HT-29 (cell line): Measurements from ENCODE around the gene FASTKD3. TPM values are rescaled to one million over a fixed set of nuclear protein-coding genes. Genes with fewer than 3 reads are reported as not detected.

Experiments
- DNase-seq: peaks from one replicate; pipeline ENCODE4 v3.0.0-alpha.2; 2015; ENCODE audit warnings: low spot score
- total RNA-seq: library from RNA; depleted of rRNA; stranded (reverse); fragments of >200 nt; shearing (Covaris generic); gene quantifications from 2 replicates; pipeline ENCODE4 v1.2.3, GENCODE V29; 2014

FASTKD3 gene
- total RNA-seq, 1 experiment from 2014 or later, result 8.3 TPM

DNA sequence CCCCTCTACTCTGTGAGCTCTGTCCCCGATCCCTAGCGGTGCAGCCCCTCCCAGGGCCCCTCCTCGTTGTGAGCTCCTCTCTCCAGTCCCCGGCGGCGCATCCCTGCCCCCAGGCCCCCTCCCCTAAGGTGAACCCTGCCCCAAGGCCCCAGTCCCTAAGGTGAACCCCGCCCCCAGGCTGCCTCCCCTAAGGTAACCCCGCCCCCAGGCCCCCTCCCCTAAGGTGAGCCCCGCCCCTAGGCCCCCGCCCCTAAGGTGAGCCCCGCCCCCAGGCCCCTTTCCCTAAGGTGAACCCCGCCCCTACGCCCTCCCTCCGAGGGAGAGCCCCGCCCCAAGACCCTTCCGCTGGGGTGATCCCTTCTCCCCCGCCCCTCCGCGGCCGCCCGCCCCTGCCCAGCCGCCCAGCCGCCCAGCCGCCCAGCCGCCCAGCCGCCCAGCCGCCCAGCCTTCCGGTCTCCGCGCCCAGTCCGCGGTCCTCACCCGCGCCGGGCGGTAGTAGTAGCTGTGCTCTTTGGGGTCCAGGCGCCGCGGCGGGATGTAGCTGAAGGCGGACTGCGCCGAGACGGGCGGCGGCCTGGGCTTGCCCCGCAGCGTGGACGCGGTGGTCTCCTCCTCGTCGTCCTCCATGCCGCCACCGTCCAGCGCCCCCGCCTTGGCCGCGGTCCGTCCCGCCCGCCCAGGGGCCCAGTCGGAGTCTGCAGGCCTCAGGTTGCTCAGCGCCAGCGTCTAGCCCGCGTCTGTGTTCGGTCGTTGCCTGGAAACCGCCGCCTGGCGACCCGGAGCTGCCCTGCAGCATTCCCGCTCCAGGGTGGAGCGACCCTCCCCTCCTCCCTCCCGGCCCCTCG is 18.2 kb downstream of the FASTKD3 start, which contains the start of gene CFAP90:
Gene CFAP90 (minus strand): TSS at position 739 of the 845 bp plus-strand sequence. CDS start 112 bp downstream, at position 627.
- DNase-seq, result no peak

DNA sequence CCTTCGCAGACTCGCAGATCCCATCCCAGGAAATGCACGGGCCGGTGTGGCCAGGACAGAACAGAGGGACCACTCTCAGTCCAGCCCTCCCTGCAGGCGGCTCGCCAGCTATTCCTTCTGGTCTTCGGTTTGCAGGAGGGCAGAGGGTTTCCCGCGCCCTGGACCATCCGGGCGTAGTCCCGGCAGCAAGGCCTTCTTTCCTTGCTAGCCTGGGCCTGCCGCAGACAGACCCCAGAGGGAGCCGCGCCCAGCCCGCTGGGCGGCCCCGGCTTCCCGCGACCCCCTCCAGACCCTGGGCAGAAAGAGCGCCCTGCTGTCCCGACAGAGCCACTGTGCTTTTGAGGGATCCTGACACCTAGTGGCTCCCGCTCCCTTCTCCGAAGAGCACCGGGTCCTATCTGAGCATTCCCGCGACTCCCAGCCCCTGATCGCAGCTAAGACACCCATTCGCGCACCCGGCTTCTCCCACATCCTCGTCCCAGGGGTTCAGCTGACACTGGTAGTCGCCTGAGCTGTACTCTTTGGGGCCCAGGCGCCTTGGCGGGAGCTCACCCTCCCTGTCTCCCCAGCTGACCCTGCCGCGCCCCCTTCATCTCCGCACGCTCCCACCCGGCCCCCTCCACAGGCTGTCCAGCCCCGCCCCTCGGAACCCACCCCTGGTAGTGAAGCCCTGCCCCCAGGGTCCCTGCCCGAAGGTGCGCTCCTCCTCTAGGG is 19.0 kb downstream of the FASTKD3 start:
- no peak for DNase-seq

DNA sequence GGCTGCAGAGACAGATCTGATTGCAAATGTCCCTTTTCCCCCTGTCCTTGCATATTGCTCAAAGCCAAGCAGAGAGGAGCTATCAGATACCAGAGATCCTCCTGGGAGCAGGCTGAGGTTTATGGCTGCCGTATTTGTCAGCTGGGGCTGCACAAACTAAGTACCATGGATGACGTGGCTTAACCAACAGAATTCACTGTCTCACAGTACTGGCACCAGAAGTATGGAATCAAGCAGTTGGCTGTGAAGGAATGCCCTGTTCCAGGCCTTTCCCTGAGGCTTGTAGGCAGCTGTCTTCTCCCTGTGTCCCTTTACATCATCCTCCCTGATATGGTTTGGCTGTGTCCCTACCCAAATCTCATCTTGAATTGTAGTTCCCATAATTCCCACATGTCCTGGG is 20.5 kb downstream of the FASTKD3 start:
- no peak for DNase-seq

DNA sequence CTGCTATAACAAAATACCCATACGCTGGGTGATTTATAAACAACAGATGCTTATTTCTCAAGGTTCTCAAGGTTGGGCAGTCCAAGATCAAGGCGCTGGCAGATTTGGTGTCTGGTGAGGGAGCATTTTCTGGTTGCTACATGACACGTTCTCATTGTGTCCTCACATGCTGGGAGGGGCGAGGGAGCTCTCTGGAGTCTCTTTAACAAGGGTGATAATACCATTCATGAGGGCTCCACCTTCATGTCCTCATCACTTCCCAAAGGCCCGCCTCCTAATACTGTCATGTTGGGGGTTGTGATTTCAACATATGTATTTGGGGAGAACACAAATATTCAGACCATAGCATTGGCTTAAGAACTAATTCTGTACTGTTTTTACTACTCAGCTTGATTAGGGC is 22.5 kb downstream of the FASTKD3 start:
- DNase-seq, result no peak

DNA sequence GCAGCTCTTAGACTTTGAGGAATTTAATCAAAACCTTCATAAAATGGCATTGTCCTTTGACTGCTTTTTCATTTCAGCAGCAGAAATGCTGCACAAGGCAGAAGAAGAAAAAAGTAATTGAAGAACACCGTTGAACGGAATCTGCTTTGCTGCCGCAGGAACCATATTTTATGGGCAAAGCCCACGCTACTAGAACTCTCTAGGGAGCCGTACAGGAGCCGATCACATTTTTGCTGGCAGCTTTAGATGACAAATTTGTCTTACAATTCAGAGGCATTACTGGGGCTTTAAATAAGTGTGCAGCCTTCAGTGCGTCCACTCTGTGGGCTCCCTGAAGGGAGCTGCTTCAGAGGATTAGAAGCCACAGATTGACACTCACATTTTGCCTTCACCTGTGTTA is 23.3 kb downstream of the FASTKD3 start:
- DNase-seq, result no peak

DNA sequence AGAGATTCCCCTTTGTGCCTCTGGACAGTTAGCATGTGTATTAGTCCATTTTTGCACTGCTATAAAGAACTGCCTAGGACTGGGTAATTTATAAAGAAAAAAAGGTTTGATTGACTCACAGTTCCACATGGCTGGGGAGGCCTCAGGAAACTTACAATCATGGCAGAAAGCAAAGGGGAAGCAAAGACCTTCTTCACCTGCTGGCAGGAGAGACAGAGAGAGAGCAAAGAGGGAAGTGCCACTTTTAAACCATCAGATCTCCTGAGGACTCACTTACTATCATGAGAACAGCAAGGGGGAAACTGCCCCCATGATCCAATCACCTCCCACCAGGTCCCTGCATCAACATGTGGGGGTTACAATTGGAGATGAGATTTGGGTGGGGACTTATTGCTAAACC is 23.9 kb downstream of the FASTKD3 start:
- no peak for DNase-seq

DNA sequence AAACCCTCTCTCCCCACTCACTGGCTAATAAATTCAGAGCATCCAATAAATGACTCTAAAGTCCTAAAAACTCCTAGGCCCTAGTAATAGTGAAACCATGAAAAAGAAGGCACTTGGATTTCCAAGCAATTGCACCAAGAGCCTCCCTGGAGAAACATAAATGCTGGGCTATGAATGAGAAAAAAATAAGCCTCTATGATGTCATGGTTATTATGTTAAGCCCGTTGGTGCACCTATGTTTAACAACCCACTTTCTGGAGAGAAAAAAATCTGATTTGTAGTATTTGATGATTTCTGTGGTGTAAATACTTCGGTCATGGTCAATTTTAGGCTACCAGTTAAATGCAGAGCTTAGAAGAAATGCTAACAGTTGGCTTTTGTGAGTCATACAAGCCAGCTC is 26.3 kb downstream of the FASTKD3 start:
- DNase-seq, result no peak

DNA sequence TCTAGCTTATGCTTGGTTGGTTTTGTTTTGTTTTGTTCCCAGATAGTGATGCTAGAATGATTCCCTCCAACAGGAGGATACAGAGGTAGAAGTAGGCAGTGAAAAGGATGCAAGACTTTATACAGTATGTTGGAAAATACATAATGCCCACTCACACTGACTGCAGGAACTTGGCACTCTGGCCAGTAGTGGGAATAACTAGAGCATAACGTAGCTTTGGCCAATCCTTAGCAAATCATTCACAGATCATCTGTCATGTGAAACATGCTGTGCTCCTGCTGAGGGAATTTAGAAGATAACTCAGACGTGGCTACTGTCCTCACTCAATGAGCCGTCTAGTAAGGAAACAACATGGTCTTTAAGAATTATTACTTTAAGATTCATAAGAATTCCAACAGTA is 31.4 kb downstream of the FASTKD3 start:
- DNase-seq, result no peak

DNA sequence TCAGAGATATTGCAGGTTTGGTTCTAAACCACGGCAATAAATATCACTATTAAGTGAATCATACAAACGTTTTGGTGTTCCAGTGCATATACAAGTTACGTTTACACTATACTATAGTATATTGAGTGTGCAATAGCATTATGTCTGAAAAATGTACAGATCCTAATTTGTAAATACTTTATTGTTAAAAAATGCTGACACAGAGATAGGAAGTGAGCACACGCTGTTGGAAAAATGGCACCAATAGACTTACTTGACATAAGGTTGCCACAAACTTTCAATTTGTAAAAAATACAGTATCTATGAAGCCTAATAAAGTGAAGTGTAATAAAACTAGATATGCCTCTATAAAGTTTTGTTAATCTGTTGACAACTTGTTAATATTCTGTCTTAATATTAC is 33.8 kb downstream of the FASTKD3 start:
- DNase-seq, result no peak

DNA sequence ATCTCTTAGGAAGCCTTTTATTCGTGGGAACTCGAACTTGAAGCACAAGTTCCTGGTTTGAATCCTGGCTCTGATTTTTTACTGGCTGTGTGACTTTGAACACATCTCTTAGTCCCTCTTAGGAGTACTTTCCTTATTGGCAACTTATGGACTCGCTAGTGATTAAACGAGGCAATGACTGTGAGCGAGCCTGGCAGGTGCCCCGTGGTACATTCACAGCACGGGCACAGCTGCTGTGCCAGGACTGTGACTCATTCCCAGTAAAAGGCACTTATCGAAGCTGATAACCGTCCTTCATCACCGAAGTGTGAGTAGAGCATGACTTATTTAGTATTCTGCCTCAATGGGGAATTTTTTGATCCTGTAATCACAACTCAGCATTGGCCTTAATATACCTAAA is 40.6 kb downstream of the FASTKD3 start:
- no peak for DNase-seq

DNA sequence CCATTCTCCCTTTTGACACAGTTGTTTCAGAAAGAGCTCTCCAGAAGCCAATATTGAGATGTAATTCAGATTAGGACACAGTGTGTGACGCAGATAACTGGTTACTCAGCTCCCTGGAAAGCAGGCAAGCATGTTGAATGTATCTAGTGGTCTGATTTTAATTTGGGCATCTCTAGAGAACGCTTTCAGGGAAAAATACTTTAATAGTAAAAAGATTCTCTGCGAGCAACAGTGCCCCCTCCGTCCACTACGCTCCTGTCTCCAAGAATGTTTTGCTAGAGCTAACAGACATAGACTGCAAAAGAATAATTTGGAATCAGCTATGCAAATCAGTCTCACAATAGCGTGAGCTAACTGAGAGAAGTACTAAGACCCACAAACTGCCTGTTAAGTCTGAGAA is 41.2 kb downstream of the FASTKD3 start:
- DNase-seq, result no peak

DNA sequence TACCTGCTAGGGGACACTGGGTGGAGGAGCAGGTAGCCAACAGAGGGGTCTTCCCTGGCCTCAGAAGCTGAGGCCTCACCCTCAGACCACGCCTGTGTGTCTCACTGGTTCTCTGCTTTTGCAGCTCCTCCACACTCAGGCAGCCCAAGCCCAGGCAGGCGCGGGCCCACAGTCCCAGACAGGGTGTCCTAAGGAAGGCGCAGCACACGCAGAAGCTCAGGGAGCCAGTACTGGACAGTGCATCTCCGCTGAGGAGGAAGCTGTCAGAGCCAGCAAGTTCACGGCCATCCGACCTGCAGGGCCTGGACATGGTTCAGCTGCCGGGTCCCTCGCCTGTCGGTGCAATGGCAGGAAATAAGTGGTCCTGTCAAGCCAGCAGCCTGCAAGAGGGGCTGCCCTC is 43.2 kb downstream of the FASTKD3 start:
- DNase-seq, result no peak

DNA sequence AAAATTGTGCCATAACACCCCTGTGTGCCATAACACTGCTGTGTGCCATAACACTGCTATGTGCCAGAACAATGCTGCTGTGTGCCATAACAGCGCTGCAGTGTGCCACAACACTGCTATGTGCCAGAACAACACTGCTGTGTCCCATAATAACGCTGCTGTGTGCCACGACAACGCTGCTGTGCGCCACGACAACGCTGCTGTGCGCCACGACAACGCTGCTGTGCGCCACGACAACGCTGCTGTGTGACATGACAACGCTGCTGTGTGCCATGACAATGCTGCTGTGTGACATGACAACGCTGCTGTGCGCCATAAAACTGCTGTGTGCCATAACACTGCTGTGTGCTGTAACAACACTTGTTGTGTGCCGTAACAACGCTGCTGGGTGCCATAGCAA is 43.8 kb downstream of the FASTKD3 start:
- DNase-seq, result no peak

DNA sequence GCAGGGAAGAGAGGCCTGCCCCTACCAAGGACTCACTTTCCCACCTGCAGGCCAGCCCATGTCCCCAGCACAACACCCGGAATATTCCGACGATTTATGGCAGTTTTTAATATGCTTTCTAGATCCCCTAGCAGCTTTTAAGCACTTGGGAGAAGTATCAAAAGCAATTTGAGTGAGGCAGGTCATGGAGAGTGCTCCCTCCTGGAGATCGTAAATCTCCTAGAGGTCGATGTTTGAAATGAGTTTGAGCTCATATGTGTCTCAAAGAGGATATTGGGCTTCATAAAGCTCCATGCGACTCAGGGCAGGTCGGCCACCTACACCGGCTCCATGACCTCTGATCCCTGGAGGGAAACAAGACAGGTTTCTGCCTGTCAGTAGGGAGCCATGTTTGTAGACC is 45.2 kb downstream of the FASTKD3 start:
- DNase-seq, result no peak

DNA sequence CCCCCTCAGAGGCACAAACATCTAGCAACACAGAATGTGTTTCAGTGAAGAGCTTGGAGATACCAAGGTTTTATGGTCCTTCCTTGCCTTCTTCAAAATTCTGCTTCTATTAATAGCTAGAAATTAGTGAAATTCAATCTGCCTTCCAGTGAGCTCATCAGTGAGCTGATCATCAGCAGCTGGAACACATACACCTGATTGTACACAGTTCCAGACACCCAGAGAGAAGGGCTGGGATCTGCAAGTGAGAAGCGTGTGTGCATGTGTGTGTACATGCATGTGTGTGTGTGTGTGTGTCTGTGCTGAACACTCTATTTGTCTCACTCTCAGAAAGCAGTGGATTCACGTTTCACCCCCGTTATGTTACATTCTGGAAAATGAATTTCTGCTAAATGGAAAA is 46.4 kb downstream of the FASTKD3 start:
- DNase-seq, result no peak

DNA sequence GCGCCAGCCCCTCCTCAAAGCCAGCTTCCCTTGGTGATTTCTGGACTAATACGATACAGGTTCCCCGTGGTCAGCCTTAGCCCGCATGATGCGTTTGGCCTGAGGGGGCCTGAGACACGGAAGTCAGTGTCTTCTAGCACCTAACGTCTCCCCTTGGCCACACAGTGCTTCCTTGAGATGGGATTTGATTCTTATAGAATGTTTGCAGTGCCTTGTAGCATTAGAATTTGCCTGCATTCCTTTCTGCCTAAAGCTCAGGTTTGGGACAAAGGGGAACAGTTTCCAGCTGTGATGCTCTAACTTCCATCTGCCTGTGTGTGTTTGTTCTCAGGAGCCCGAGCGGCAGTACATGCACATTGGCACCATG is 52.3 kb downstream of the FASTKD3 start:
- no peak for DNase-seq

DNA sequence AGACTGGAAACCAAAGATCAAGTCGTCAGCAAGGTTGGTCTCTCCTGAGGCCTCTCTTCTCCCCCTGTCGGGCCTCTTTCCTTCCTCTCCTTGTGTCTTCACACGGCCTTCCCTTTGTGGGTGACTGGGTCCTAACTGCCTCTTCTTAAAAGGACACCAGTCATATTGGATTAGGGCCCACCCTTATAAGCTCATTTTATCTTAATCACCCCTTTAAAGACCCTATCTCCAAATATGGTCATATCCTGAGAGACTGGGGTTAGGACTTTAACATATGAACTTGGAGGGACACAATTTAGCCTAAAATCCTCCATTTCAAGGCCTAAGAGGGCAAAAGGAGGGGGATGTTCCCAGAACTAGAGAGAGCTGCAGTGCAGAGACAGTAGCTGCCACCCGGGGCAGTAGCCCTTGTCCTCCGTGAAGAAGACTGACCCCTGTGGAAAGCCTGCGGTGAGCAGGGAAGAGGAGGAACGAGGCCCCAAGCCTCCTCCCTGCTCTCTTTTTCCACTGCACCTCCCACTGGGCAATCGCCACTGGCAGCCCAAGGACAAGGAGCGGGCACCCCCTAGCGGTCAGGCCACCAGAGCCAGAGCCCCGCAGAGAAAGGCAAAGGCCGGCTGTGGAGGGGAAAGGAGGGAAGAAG is 52.8 kb downstream of the FASTKD3 start:
- DNase-seq, result peak; percentile 85

DNA sequence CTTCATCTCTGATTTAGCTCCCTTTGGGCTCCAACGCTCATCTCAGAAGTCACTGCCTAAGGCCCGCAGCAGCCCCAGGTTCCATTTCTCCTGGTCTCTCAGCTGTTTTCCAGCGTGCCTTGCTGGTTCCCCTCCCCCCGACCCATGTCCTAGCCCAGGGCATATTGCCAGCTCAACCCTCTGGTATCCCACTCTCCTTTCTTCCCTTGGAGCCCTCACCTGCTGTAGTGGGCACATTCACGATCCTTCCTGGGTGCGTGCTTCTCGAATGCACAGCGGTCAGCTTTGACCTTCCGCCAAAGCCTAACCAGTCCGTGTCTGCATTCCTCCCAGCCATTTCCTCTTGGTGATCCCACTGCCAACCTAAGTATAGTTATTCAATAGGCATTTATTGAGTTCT is 54.0 kb downstream of the FASTKD3 start:
- no peak for DNase-seq

DNA sequence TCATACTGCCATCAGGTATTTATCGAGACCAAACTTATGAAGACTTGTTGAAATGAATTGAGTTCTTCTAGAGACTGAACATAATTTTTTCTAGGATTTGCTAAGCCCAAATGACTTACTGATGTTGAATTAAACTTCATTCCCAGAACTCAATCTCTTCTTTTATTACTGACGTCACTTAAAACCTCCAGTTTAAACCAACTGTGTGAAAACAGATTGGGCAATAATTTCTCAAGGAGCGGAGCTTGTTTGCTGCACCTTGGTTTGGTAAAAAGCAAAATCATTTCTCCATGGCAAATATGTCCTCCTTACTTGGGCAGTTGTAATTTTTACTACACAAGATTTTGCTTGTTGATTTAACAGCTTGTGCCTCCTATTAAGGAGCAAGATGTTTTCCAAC is 55.3 kb downstream of the FASTKD3 start:
- DNase-seq, result no peak

DNA sequence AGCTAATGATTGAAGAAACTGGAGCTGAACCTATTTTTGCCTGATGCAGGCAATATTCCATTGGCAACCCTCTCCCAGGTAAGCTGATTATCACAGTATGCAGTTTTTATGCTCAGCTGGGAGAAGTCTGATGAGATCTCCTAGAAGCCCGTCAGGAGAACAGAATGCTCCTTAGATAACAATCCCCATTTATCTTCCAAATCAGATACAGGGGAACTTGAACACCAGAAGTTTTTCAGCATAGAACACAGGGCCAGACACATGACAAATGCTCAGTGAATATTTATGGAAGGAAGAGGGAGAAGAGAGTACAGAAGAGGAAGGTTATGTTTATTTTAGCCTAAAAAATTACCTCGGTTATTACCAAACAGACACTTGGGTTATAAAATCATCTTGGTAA is 55.8 kb downstream of the FASTKD3 start:
- no peak for DNase-seq

DNA sequence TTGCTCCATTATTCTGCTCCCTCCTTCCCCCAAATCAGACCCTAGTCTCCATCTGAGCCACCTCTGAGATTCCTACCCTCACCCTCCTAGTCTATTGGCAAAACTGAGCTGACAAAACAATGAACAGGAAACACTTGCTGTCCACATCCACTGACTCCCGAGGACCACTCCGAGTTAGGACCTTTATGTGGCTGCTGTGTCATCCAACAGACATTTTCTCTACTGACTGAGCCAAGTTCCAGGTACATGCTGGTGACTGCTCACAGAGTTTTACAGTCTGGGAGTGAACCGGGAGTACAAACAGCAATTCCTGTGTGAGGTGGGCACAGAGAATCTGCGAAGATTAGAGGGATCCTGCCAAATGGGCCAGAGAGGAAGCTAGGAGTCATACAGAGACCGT is 57.1 kb downstream of the FASTKD3 start:
- no peak for DNase-seq
